ENCODE results near the gene NYNRIN.
A peak's percentile ranks its signal among the peaks of the same experiment; 100 is the strongest.

Gene NYNRIN

DNA sequence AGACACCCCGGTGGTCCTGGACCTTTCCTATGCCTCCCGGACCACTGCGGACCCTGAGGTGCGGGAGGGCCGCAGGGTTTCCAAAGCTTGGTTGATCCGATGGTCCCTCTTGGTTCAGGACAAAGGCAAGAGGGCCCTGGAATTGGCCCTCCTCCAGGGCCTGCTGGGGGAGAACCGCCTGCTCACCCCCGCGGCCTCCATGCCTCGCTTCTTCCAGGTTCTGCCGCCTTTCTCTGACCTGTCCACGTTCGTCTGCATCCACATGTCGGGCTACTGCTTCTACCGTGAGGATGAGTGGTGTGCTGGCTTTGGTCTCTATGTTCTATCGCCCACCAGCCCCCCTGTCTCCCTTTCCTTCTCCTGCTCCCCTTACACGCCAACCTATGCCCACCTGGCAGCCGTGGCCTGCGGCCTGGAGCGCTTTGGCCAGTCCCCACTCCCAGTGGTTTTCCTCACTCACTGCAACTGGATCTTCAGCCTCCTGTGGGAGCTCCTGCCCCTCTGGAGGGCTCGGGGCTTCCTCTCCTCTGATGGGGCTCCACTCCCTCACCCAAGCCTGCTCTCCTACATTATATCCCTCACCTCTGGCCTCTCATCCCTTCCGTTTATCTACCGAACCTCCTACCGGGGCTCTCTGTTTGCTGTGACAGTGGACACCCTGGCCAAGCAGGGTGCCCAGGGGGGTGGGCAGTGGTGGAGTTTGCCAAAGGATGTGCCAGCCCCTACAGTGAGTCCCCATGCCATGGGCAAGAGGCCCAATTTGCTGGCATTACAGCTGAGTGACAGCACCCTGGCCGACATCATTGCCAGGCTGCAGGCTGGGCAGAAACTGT is 16.8 kb downstream of the NYNRIN start:
- DNase-seq = no peak

DNA sequence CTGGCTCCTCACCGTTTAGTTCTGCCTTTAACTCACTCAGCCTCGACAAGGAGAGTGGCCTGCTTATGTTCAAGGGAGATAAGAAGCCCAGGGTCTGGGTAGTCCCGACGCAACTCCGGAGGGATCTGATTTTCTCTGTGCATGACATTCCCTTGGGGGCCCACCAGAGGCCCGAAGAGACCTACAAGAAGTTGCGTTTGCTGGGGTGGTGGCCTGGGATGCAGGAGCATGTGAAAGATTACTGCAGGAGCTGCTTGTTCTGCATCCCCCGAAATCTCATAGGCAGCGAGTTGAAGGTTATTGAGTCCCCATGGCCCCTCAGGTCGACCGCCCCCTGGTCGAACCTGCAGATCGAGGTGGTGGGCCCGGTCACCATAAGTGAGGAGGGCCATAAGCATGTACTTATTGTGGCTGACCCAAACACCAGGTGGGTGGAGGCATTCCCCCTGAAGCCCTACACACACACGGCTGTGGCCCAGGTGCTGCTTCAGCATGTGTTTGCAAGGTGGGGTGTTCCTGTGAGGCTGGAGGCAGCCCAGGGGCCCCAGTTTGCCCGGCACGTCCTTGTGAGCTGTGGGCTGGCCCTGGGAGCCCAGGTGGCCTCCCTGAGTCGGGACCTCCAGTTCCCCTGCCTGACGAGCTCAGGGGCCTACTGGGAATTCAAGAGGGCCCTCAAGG is 17.6 kb downstream of the NYNRIN start:
- no peak for DNase-seq

DNA sequence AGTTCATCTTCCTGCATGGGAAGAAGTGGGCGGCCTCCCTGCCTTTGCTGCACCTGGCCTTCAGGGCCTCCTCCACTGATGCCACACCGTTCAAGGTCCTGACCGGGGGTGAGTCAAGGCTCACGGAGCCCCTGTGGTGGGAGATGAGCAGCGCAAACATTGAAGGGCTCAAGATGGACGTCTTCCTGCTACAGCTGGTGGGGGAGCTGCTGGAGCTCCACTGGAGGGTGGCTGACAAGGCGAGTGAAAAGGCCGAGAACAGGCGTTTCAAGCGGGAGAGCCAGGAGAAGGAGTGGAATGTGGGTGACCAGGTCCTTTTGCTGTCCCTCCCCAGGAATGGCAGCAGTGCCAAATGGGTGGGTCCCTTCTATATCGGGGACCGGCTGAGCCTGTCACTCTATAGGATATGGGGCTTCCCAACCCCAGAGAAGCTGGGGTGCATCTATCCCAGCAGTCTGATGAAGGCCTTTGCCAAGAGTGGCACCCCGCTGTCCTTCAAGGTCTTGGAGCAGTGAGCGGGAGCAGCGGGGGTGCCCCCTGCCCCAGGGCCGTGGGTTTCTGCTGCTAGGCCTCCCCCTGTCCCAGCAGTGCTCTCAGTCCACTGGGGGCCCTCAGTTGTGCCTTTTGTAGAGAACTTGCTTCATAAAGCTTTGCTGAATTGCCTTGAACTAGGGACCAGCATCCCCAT is 18.3 kb downstream of the NYNRIN start:
- DNase-seq = no peak

DNA sequence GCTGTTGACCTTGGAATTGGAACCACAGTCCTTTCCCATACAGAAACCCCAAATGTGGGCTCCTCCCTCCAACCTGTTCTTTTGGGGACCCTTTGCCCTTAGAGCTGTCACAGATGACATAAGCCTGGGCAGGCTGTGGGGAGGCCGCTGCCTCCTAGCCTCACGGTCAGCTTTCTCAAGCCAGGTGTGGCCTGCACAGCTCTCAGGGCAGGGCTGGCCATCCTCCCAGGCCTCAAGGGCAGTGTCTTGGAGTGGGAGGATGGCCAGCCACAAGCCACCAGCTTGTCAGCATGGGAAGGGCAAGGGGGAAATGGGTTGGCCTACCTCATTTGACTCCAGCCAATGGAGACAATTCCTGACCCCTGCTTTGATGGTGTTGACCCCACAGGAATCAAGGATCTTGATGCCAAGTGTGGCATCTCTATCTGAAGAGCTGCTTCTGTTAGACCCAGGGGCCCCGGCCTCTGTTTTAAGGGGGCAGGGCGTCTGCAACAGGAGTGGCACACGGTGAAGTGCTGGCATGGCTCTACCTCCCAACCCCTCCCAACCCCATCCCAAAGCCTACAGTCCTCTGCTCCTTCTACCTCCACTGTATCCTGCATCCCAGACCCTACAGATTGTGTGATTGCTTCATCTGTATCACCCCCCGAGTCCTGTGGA is 19.2 kb downstream of the NYNRIN start:
- no peak for DNase-seq

DNA sequence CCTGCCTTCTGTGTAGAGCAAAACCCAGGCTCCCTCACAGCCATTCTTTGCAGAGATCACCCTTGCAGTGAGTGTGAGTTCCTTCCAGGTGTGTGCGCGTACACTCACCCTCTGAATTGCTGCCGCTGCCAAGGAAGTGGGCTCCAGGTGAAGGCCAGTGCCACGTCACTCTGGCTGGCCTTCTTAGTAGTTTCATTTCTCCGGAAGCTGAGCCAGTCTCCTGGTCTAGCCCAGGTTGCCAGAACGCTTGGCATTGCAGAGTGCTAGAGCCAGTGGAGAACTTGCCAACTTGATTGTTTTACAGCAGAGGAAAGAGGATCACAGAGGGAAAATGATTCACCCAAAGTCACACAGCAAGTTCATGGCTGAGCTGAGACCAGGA is 19.7 kb downstream of the NYNRIN start:
- no peak for DNase-seq

- DNase-seq = peak; percentile 32
Measured at GRCh38 chr14:24422261-24422660, 23.5 kb downstream of the NYNRIN start.

GRCh38 chr14:24422694-24423601 is 24.1 kb downstream of the NYNRIN start:
- no peak for DNase-seq

GRCh38 chr14:24425704-24426103 is 26.9 kb downstream of the NYNRIN start:
- peak; percentile 40 for DNase-seq

- DNase-seq = no peak
Measured at GRCh38 chr14:24426150-24426911, 27.5 kb downstream of the NYNRIN start.

DNA sequence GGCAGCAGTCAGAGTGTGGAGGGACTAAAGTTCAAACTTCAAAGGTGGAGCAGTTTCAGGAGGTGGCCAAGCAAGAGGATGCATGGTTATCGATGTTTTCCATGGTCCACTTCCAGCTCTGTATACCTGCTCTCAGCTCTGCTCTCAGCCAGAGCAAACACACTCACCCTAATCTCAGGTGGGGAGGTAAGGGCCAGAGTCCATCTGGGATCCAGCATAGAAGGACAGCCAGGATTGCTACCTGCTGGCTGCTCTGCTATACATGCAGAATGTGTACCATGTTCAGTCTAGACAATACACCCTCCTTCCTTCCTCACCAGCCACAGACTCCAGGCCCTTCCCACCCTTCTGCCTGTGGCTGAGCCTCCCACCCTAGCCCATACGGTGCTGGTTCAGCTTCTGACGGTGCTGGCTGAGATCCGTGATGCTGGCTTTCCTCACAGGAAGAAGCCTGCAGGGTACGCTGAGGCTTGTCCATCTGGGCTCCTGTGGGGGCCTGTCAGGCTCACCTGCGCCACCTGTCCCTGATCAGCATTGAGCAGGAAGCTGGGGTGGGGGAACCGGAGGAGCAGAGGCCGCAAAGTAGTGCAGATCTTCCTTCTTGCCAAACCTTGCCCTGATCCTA is 28.2 kb downstream of the NYNRIN start:
- DNase-seq = peak; percentile 31

GRCh38 chr14:24427537-24428508 is 29.0 kb downstream of the NYNRIN start:
- no peak for DNase-seq

DNA sequence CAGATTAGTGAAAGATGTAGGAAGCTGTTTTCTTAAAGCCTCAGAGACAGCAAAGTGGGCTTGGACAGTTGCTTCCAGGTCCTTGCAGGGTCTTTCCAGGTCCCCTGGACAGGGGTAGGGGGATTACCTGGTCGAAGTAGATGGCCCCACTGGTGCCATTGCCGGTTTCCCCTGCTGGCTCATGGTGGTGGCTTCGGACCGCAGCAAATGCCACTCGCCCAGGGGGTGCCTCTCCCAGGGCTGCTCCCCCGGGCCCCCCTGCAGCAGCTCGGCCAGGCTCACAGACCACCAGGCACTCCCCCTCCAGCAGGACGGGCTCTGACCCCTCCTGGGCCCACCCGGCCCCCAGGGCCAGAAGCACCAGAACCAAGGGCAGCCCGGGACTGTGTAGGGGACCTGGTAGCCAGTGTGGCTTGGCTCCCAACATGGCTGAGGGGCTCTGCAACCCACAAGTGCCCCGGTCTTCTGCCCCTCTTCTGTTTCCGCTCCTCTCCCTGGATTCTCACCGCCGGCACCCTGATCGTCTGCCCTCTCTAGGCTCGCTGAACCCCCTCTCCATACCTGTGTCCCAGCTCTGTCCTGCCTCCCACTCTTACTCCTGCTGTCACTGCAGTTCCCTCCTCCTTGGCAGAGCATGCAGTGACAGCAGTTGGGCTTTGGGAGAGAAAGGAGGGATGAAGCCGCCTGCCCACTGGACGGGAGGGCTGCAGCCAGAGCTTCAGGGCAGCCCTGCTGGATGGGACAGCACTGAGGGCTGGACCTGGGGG is 30.0 kb downstream of the NYNRIN start:
- DNase-seq = no peak

DNA sequence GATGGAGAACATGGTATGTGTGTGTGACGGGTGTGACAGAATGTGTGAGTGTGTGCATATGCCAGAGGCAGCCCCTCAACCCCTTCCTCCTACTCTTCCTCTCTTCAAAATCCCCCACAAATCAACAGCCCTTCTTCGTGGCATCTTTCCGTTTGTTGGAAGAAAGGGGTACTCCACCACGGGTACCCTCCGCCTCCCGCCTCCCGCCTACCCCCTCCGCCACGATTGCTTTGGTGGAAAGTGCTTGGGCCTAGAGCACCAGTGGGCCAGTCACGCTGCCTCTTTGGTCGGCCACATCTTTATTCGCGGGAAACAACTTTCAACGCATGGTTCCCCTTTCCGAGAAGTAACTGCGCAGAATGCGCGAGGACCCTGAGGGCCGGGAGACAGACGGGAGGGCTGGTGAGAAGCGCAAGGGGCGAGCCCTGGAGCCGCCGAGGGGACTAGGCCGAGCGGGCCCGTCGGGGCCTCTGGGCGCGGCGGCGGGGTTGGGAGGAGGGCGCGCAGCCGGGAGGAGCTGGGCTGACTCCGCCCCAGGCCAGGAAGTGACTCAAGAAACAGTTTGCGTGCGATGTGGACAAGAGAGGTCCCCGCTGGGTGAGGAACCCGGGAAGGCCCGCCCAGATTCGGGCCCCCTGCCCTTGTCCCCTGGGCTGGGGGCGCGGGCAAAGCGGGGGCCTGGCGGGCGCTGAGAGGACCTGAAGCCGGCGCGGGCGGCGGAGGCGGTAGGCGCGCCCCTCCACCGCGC is 30.8 kb downstream of the NYNRIN start, which contains the start of the genes CBLN3 and KHNYN:
TSS of gene CBLN3 (minus strand) at position 274 of the 748 bp plus-strand sequence. CDS start 614 bp downstream, outside the sequence.
TSS of gene KHNYN (plus strand) at position 560 of the 748 bp plus-strand sequence. CDS start 777 bp downstream, outside the sequence.
- DNase-seq = peak; percentile 91

DNA sequence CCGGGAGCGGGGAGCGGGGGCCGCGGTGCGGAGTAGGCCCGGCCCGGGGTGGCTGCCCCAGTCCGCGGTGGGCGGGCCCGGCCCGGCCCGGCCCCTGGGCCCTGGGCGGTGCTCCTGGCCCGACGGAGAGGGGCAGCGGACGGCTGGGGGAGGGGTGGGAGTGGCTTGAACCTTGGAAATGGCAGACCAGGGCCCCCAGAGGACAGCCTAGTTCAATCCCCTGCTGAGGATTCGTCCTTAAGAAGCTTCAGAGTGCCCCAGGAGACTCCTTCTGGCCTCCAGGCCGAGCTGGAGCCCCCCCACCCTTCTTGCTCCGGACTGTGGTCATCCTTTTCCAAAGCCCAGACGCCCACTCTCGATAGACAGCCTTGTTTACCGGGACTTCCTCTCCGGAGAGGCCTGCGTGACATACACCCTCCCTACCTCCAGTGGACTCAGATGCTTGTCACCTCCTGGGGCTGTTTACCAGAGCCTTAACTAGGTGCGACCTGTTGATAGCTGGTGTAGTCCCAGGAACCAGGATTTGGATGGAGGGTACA is 31.4 kb downstream of the NYNRIN start:
- DNase-seq = peak; percentile 59

GRCh38 chr14:24430682-24431568 is 32.1 kb downstream of the NYNRIN start:
- peak; percentile 73 for DNase-seq

DNA sequence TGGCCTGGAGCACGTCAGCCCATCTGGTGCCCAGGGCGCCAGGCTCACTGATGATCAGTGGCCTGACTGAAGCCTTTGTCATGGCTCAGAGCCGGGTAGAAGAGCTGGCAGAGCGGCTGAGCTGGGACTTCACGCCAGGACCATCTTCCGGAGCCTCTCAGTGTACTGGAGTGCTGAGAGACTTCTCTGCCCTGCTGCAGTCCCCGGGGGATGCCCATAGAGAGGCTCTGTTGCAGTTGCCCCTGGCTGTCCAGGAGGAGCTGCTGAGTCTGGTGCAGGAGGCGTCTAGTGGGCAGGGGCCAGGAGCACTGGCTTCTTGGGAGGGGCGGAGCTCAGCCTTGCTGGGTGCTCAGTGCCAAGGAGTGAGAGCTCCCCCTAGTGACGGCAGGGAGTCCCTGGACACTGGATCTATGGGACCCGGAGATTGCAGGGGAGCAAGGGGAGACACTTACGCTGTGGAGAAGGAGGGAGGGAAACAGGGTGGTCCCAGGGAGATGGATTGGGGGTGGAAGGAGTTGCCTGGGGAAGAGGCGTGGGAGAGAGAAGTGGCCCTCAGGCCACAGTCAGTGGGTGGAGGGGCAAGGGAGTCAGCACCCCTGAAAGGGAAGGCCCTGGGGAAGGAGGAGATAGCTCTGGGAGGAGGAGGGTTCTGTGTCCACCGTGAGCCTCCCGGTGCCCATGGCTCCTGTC is 32.9 kb downstream of the NYNRIN start:
- peak; percentile 93 for DNase-seq
